Heart left ventricle (tissue), 13 donors: ENCODE measurements around the gene TRIM67.

Experiments
- CTCF ChIP-seq, 12 donors: fragments of 200-600 bp; sonication (generic) in 4 of 12; IDR thresholded peaks; one replicate each; pipeline versions ENCODE4 v1.5.0 to v1.8.0; 2018 to 2022; ENCODE audit warnings: antibody characterized with exemption in 12 of 12, mild to moderate bottlenecking in 5 of 12
- POLR2A ChIP-seq, 2 donors: fragments of 450-650 bp; IDR thresholded peaks; one replicate each; pipeline ENCODE4 v1.6.1; 2017; ENCODE audit warnings: antibody characterized with exemption in 2 of 2, mild to moderate bottlenecking in 2 of 2, moderate library complexity in 2 of 2
- donor health status: ischemic (EF 13 %, LVEDD 7.1; RV severe dilation, severe dysfunction).
- donor health status: DM: no; HTN: yes; CAD: no.
- donor health status: DM: no; HTN: no; CAD: no.
- donor health status: ischemic (EF 25% LVEDD 6.9; RV normal size, moderate dysfunction).
- donor health status: ischemic (EF 25% LVEDD 5.7; RV mildly dilated, moderate dysfunction).
- donor health status: ischemic (EF 35%, LVEDD 5.7; RV mildly dilated, moderate dysfunction).
- donor health status: nonischemic (EF 11% LVEDD 7.7; RV severe dilation, severe dysfunction).
- donor health status: DM: yes; HTN: yes; CAD: no.
- donor health status: PGD.
- donor health status: ischemic (EF 29% LVEDD 5.4; RV normal size, mild dysfunction).
- donor health status: nonischemic (EF 23%, LVEDD 6.1; RV moderate dilation, normal function).

- no peak for TF ChIP-seq POLR2A (IDR thresholded peaks at IDR 0.05)
- peak in 2 of 12 donors; percentile 3 to 15 for TF ChIP-seq CTCF (IDR thresholded peaks at IDR 0.05)
These were observed 575 bp downstream of the TRIM67 start for GRCh38 chr1:231162297-231162969.
